Tibial nerve (tissue), 3 donors: Measurements from ENCODE around the gene CORO1C.

Experiments used
- CTCF ChIP-seq, 5 experiments: fragments of 200-600 bp in 3 of 5; fragments of 450-650 bp in 2 of 5; sonication (generic) in 3 of 5; IDR thresholded peaks; one replicate each; pipeline ENCODE4 v1.5.1; 2016 to 2019; ENCODE audit warnings: antibody characterized with exemption in 5 of 5, mild to moderate bottlenecking in 3 of 5, moderate library complexity in 2 of 5
- POLR2A ChIP-seq, 2 donors: fragments of 450-650 bp; IDR thresholded peaks; one replicate each; pipeline ENCODE4 v1.6.1; 2017; ENCODE audit warnings: antibody characterized with exemption in 2 of 2, mild to moderate bottlenecking in 2 of 2, moderate library complexity in 2 of 2

DNA sequence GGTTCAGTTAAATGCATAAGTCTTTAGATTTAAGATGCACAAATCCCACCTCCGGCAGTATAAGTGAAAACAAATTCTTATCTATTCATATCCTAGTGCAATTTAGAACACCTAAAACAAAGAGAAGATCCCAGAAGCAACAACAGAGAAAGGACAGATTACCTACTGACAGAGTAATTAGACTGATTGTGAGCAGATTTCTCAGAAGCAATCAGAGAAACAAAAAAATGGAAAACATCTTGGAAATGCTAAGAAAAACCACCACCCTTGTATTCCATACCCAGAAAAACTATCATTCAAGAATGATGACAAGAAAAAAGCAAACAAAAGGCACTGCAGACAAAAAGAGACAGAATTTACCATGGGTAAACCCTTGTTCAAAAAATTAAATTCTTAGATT lies 50.0 kb downstream of the CORO1C start:
- TF ChIP-seq POLR2A (IDR thresholded peaks at IDR 0.05) (no peak), CTCF (IDR thresholded peaks at IDR 0.05) (no peak)
